HepG2 (cell line): ENCODE data around the gene C11orf68. TPM values are rescaled to one million over a fixed set of nuclear protein-coding genes. Genes with fewer than 3 reads are reported as not detected.

Experiments used
- FOXK2 ChIP-seq: fragments of 450-650 bp; IDR thresholded peaks from 2 replicates; pipeline ENCODE4 v1.6.1; 2016
- HDAC1 ChIP-seq: sonication (generic); formaldehyde crosslinking; IDR thresholded peaks from 2 replicates; pipeline ENCODE4 v1.5.1; 2020; ENCODE audit warnings: mild to moderate bottlenecking, missing genetic modification reagents
- IRF9 ChIP-seq: sonication (generic); formaldehyde crosslinking; IDR thresholded peaks from 2 replicates; pipeline ENCODE4 v1.8.0; 2022; ENCODE audit warnings: missing genetic modification reagents, mild to moderate bottlenecking, borderline replicate concordance
- NFYC ChIP-seq: IDR thresholded peaks from 2 replicates; pipeline ENCODE4 v1.6.1; 2016; ENCODE audit warnings: missing genetic modification reagents, missing compliant biosample characterization
- RCOR2 ChIP-seq: IDR thresholded peaks from 2 replicates; pipeline ENCODE4 v1.6.1; 2016; ENCODE audit warnings: missing biosample characterization, missing genetic modification reagents
- TAF15 ChIP-seq: fragments of 200-400 bp; formaldehyde crosslinking; IDR thresholded peaks from one replicate; pipeline ENCODE4 v1.6.1; 2018; ENCODE audit warnings: mild to moderate bottlenecking, low read depth, low read length; ENCODE audit not compliant: poor library complexity, severe bottlenecking
- TEAD3 ChIP-seq: optimal IDR thresholded peaks from 2 replicates; pipeline ENCODE3; 2016; ENCODE audit warnings: borderline replicate concordance
- THAP8 ChIP-seq: sonication (generic); formaldehyde crosslinking; IDR thresholded peaks from 2 replicates; pipeline ENCODE4 v1.5.1; 2020; ENCODE audit warnings: missing genetic modification reagents, mild to moderate bottlenecking, borderline replicate concordance
- ZBTB25 ChIP-seq: IDR thresholded peaks from 2 replicates; pipeline ENCODE4 v1.6.1; 2018; ENCODE audit warnings: missing genetic modification reagents
- ZFP37 ChIP-seq: sonication (generic); formaldehyde crosslinking; IDR thresholded peaks from 2 replicates; pipeline ENCODE4 v1.4.0; 2020; ENCODE audit warnings: missing genetic modification reagents, borderline replicate concordance
- ZIK1 ChIP-seq: sonication (generic); formaldehyde crosslinking; IDR thresholded peaks from 2 replicates; pipeline ENCODE4 v1.5.0; 2020; ENCODE audit warnings: mild to moderate bottlenecking, low read depth, missing genetic modification reagents, borderline replicate concordance
- ZNF138 ChIP-seq: sonication (generic); formaldehyde crosslinking; IDR thresholded peaks from 2 replicates; pipeline ENCODE4 v1.5.0; 2020; ENCODE audit warnings: mild to moderate bottlenecking, low read depth, missing genetic modification reagents
- ZNF552 ChIP-seq: sonication (generic); formaldehyde crosslinking; IDR thresholded peaks from 2 replicates; pipeline ENCODE4 v1.9.0; 2022; ENCODE audit warnings: missing genetic modification reagents, mild to moderate bottlenecking, borderline replicate concordance
- ZNF670 ChIP-seq: sonication (generic); formaldehyde crosslinking; IDR thresholded peaks from 2 replicates; pipeline ENCODE4 v1.8.0; 2022; ENCODE audit warnings: mild to moderate bottlenecking, missing genetic modification reagents, borderline replicate concordance
- ZSCAN12 ChIP-seq: sonication (generic); formaldehyde crosslinking; IDR thresholded peaks from 2 replicates; pipeline ENCODE4 v1.9.0; 2021; ENCODE audit warnings: mild to moderate bottlenecking, missing genetic modification reagents
- ZSCAN22 ChIP-seq: sonication (generic); formaldehyde crosslinking; IDR thresholded peaks from 2 replicates; pipeline ENCODE4 v1.4.0; 2020; ENCODE audit warnings: mild to moderate bottlenecking, missing genetic modification reagents
- ZSCAN31 ChIP-seq: sonication (generic); formaldehyde crosslinking; IDR thresholded peaks from 2 replicates; pipeline ENCODE4 v1.5.0; 2020; ENCODE audit warnings: low read depth, mild to moderate bottlenecking, missing genetic modification reagents
- polyA plus RNA-seq, 8 experiments: library from polyadenylated mRNA; depleted of rRNA in 3 of 8; stranded (reverse) in 7 of 8; unstranded in 1 of 8; fragments of >200 nt; fragmentation: Illumina TruSeq in 4 of 8; extraction: Trizol in 4 of 8; gene quantifications; 2 replicates each; pipeline versions ENCODE4 v1.2.1 to v1.2.3, GENCODE V29; 2011 to 2016; ENCODE audit warnings: low read depth in 4 of 8, missing spikeins in 1 of 8, mixed read lengths in 1 of 8; ENCODE audit not compliant: insufficient read depth in 1 of 8
- total RNA-seq, 5 experiments: library from RNA; depleted of rRNA; stranded (reverse); fragments of >200 nt; fragmentation: Illumina TruSeq; extraction: Trizol; gene quantifications; 2 replicates each; pipeline ENCODE4 v1.2.3, GENCODE V29; 2016; ENCODE audit warnings: low read depth in 1 of 5
- TF ChIP-seq, protein P1 (sequence below): sonication (generic); formaldehyde crosslinking; IDR thresholded peaks from 2 replicates; pipeline ENCODE4 v1.4.0; 2020; ENCODE audit warnings: missing genetic modification reagents
- TF ChIP-seq, protein P2 (sequence below): sonication (generic); formaldehyde crosslinking; IDR thresholded peaks from 2 replicates; pipeline ENCODE4 v1.5.0; 2020; ENCODE audit warnings: mild to moderate bottlenecking, missing genetic modification reagents

C11orf68 gene
- total and polyA plus RNA-seq, 2 of the 13 experiments (the other 11 are each of a cell fraction or from before 2014, with no cell fraction given): 8.4 to 28.3 TPM

DNA sequence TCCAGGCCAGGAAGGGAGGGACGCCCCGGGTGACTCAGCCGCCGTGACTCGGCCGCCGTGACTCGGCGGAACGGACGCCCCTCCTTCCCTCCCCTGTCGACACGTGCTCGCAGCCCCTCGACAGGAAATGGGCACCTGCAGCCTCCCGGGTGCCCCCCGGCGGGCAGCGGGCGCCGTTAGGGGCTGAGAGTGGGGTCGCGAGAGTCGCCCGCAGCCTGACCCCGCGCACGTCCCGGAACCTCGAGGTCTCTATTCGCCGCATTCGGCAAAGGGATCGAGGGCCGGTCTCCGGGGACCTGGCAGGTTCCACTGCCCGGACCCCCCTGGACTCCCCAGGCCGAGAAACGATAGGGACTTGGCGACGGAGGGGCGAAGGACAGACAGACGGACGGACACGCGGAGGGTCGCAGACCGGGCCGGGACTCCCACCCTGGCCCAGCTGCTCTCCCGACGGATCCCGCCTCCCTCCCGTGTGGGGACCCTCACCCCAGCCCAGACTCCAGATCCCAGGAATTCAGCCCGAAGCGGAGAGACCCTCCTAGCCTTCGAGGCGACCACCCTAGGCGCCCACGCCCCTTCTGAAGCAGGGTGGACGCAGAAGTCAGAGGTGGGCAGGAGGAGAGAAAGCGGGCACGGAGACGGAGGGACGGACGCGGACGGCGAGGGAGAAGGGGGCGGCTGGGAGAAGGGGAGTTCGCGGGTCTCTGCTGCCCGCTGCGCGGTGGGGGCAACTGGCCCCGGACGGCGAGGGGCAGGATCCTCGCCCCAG, 19.3 kb downstream of the C11orf68 start (continued):
- TF ChIP-seq ZFP37 (CRISPR knock-in tag): no peak
- TF ChIP-seq, protein P1, sequence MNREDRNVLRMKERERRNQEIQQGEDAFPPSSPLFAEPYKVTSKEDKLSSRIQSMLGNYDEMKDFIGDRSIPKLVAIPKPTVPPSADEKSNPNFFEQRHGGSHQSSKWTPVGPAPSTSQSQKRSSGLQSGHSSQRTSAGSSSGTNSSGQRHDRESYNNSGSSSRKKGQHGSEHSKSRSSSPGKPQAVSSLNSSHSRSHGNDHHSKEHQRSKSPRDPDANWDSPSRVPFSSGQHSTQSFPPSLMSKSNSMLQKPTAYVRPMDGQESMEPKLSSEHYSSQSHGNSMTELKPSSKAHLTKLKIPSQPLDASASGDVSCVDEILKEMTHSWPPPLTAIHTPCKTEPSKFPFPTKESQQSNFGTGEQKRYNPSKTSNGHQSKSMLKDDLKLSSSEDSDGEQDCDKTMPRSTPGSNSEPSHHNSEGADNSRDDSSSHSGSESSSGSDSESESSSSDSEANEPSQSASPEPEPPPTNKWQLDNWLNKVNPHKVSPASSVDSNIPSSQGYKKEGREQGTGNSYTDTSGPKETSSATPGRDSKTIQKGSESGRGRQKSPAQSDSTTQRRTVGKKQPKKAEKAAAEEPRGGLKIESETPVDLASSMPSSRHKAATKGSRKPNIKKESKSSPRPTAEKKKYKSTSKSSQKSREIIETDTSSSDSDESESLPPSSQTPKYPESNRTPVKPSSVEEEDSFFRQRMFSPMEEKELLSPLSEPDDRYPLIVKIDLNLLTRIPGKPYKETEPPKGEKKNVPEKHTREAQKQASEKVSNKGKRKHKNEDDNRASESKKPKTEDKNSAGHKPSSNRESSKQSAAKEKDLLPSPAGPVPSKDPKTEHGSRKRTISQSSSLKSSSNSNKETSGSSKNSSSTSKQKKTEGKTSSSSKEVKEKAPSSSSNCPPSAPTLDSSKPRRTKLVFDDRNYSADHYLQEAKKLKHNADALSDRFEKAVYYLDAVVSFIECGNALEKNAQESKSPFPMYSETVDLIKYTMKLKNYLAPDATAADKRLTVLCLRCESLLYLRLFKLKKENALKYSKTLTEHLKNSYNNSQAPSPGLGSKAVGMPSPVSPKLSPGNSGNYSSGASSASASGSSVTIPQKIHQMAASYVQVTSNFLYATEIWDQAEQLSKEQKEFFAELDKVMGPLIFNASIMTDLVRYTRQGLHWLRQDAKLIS: no peak; the same call in 1 of the 2 replicates
- peak; percentile 37; the same call in 1 of the 2 replicates for TF ChIP-seq ZNF138 (CRISPR knock-in tag)
- no peak for TF ChIP-seq ZSCAN22
- TF ChIP-seq, protein P2, sequence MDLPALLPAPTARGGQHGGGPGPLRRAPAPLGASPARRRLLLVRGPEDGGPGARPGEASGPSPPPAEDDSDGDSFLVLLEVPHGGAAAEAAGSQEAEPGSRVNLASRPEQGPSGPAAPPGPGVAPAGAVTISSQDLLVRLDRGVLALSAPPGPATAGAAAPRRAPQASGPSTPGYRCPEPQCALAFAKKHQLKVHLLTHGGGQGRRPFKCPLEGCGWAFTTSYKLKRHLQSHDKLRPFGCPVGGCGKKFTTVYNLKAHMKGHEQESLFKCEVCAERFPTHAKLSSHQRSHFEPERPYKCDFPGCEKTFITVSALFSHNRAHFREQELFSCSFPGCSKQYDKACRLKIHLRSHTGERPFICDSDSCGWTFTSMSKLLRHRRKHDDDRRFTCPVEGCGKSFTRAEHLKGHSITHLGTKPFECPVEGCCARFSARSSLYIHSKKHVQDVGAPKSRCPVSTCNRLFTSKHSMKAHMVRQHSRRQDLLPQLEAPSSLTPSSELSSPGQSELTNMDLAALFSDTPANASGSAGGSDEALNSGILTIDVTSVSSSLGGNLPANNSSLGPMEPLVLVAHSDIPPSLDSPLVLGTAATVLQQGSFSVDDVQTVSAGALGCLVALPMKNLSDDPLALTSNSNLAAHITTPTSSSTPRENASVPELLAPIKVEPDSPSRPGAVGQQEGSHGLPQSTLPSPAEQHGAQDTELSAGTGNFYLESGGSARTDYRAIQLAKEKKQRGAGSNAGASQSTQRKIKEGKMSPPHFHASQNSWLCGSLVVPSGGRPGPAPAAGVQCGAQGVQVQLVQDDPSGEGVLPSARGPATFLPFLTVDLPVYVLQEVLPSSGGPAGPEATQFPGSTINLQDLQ: no peak
- no peak for TF ChIP-seq RCOR2 (CRISPR knock-in tag)
- no peak for TF ChIP-seq ZNF552 (CRISPR knock-in tag)
- TF ChIP-seq FOXK2: no peak
- TF ChIP-seq NFYC (CRISPR knock-in tag): no peak
- TF ChIP-seq ZIK1 (CRISPR knock-in tag): peak; percentile 57; the same call in 1 of the 2 replicates
- TF ChIP-seq ZNF670 (CRISPR knock-in tag): peak; percentile 95
- TF ChIP-seq HDAC1 (CRISPR knock-in tag): peak; percentile 90
- TF ChIP-seq TAF15: no peak
- TF ChIP-seq ZBTB25 (CRISPR knock-in tag): peak; percentile 66
- peak; percentile 51; the same call in 1 of the 2 replicates for TF ChIP-seq IRF9 (CRISPR knock-in tag)
- TF ChIP-seq TEAD3 (CRISPR knock-in tag): no peak
- 0 out of 2 replicates have a peak, but pooled peaks have one; percentile 43 for TF ChIP-seq ZSCAN31 (CRISPR knock-in tag)
- TF ChIP-seq ZSCAN12 (CRISPR knock-in tag): no peak
- no peak for TF ChIP-seq THAP8 (CRISPR knock-in tag)
